B cell (primary cell): ENCODE measurements around the gene CSF2RB. TPM values are rescaled to one million over a fixed set of nuclear protein-coding genes. Genes with fewer than 3 reads are reported as not detected.

Source experiments
- ATAC-seq: fragments of 200-7000 bp; cut with Tn5 transposase; one replicate; pipeline ENCODE4 v1.10.0; 2021; ENCODE audit warnings: low read depth, mild to moderate bottlenecking, moderate number of reproducible peaks, moderate library complexity
- CTCF ChIA-PET: fragments of 350-600 bp; sonication (Branson Sonifier 250); formaldehyde crosslinking; loops from one replicate; lab custom pipeline; 2021; ENCODE audit warnings: antibody characterized with exemption, inconsistent platforms; lab: Charles Lee
- POLR2A ChIA-PET: fragments of 350-600 bp; sonication (Branson Sonifier 250); formaldehyde crosslinking; loops from one replicate; lab custom pipeline; 2021; ENCODE audit warnings: antibody characterized with exemption; lab: Charles Lee
- DNase-seq: peaks from one replicate; pipeline ENCODE4 v3.0.0; 2013
- H2AFZ ChIP-seq: 2 replicates; pipeline ENCODE4 v1.6.1; 2012; ENCODE audit warnings: mild to moderate bottlenecking, low read depth, low read length; ENCODE audit not compliant: insufficient read depth, poor library complexity, severe bottlenecking
- H3K27ac ChIP-seq, 2 donors: 1 replicate in 1 of 2; 2 replicates in 1 of 2; pipeline ENCODE4 v1.5.1; 2012 to 2013; ENCODE audit warnings: low read length in 2 of 2, mild to moderate bottlenecking in 2 of 2, moderate library complexity in 1 of 2
- H3K27me3 ChIP-seq, 4 experiments: fragments of 200-600 bp in 1 of 4; sonication (generic) in 1 of 4; replicated peaks in 1 of 4; 1 replicate in 2 of 4; 2 replicates in 2 of 4; pipeline versions ENCODE4 v1.6.1 to v1.7.0; 2013 to 2016; ENCODE audit warnings: low read length in 3 of 4, mild to moderate bottlenecking in 2 of 4, mixed read lengths in 1 of 4, moderate library complexity in 1 of 4; ENCODE audit not compliant: insufficient read depth in 4 of 4, control insufficient read depth in 3 of 4; ENCODE audit errors: control extremely low read depth in 1 of 4
- H3K36me3 ChIP-seq, 2 experiments: replicated peaks in 1 of 2; 1 replicate in 1 of 2; 2 replicates in 1 of 2; pipeline versions ENCODE4 v1.6.1 to v1.7.1; 2013; ENCODE audit warnings: low read length in 1 of 2; ENCODE audit not compliant: insufficient read depth in 2 of 2, control insufficient read depth in 1 of 2; ENCODE audit errors: control extremely low read depth in 1 of 2, extremely low read depth in 1 of 2
- H3K4me1 ChIP-seq, 2 donors: fragments of 200-600 bp in 1 of 2; sonication (generic) in 1 of 2; 1 replicate in 1 of 2; 2 replicates in 1 of 2; pipeline versions ENCODE4 v1.5.1 to v1.6.1; 2013 to 2017; ENCODE audit warnings: low read length in 2 of 2; ENCODE audit not compliant: control insufficient read depth in 2 of 2, insufficient read depth in 2 of 2
- H3K4me2 ChIP-seq: replicated peaks from 2 replicates; pipeline ENCODE3; 2012; ENCODE audit warnings: mild to moderate bottlenecking, low read depth, low read length; ENCODE audit not compliant: poor library complexity, severe bottlenecking
- H3K4me3 ChIP-seq, 5 experiments: fragments of 200-600 bp in 1 of 5; sonication (generic) in 1 of 5; 1 replicate in 3 of 5; 2 replicates in 2 of 5; pipeline versions ENCODE4 v1.5.1 to v1.7.0; 2011 to 2016; ENCODE audit warnings: low read length in 4 of 5, mild to moderate bottlenecking in 4 of 5, low read depth in 2 of 5, control low read depth in 1 of 5, moderate library complexity in 1 of 5; ENCODE audit not compliant: insufficient read depth in 1 of 5; ENCODE audit errors: control extremely low read depth in 1 of 5, extremely low read depth in 1 of 5
- H3K79me2 ChIP-seq: fragments of 200-600 bp; sonication (generic); one replicate; pipeline ENCODE4 v1.6.0; 2016; ENCODE audit warnings: low read length; ENCODE audit not compliant: control insufficient read depth, insufficient read depth
- H3K9ac ChIP-seq: fragments of 200-600 bp; sonication (generic); 2 replicates; pipeline ENCODE4 v1.6.1; 2017; ENCODE audit warnings: mild to moderate bottlenecking, low read length, moderate library complexity
- H3K9me3 ChIP-seq, 3 donors: one replicate each; pipeline versions ENCODE4 v1.6.1 to v1.7.1; 2013; ENCODE audit warnings: low read length in 2 of 3; ENCODE audit not compliant: control insufficient read depth in 2 of 3, insufficient read depth in 1 of 3; ENCODE audit errors: control extremely low read depth in 1 of 3
- H4K20me1 ChIP-seq: 2 replicates; pipeline ENCODE4 v1.6.0; 2012; ENCODE audit warnings: mild to moderate bottlenecking, low read length; ENCODE audit not compliant: insufficient read depth, control insufficient read depth, poor library complexity, severe bottlenecking
- H3K27ac Mint-ChIP-seq: one replicate; pipeline ENCODE4 v1.8.0; 2021; ENCODE audit warnings: mixed read lengths
- H3K27me3 Mint-ChIP-seq: one replicate; pipeline ENCODE4 v1.8.0; 2021; ENCODE audit warnings: mixed read lengths
- H3K4me1 Mint-ChIP-seq: one replicate; pipeline ENCODE4 v1.8.0; 2021; ENCODE audit warnings: mixed read lengths
- H3K4me3 Mint-ChIP-seq: one replicate; pipeline ENCODE4 v1.8.0; 2021; ENCODE audit warnings: mixed read lengths
- H3K9me3 Mint-ChIP-seq: one replicate; pipeline ENCODE4 v1.8.0; 2022; ENCODE audit warnings: mixed read lengths; ENCODE audit not compliant: insufficient read depth
- CTCF ChIP-seq: fragments of 200-600 bp; IDR thresholded peaks from one replicate; pipeline ENCODE4 v1.8.0; 2022; ENCODE audit warnings: antibody characterized with exemption, mild to moderate bottlenecking
- EZH2 ChIP-seq: IDR thresholded peaks from 2 replicates; pipeline ENCODE4 v1.6.1; 2012; ENCODE audit warnings: borderline replicate concordance, low read depth, mild to moderate bottlenecking, moderate library complexity, low read length; ENCODE audit not compliant: insufficient read depth, poor library complexity, severe bottlenecking
- WGBS: methylation state at CpG from one replicate; pipeline ENCODE4 v1.1.5; 2013; ENCODE audit warnings: missing lambda C conversion rate; ENCODE audit not compliant: insufficient coverage; 5-methylcytosine and 5-hydroxymethylcytosine counted together
- intact Hi-C: fragments of 100-400 bp; cut with micrococcal nuclease; formaldehyde crosslinking; loops from one replicate; pipeline ENCODE4 v1.10.0; 2022
- polyA plus RNA-seq: library from polyadenylated mRNA; depleted of rRNA; stranded (reverse); fragments of >200 nt; gene quantifications from 2 replicates; pipeline ENCODE4 v1.2.3, GENCODE V29; 2012
- total RNA-seq, 2 donors: library from RNA; stranded (reverse); fragments of 120-200 nt in 1 of 2; gene quantifications; 1 replicate in 1 of 2; 2 replicates in 1 of 2; pipeline versions ENCODE4 v1.2.3 to v1.2.4, GENCODE V29; 2013 to 2022

The CSF2RB gene
- total and polyA plus RNA-seq, 2 donors (not counting 1 experiment from before 2014, with no cell fraction given): 22.0 to 39.7 TPM

- H2AFZ ChIP-seq: no peak overlapping the region
- no peaks in the 10 kb centered on the region for H3K9me3 ChIP-seq
- no peaks in the 10 kb centered on the region for H3K79me2 ChIP-seq
- H3K9me3 Mint-ChIP-seq: no peaks in the 10 kb centered on the region
- H3K4me1 ChIP-seq: no peaks in the 10 kb centered on the region
- 100% methylated on average over 1 of the region's 3 CpGs for WGBS
- CTCF ChIA-PET: interaction anchor here (0.9 kb wide), 1 partner anchor 72 kb away, joined by 3 read pairs; no protein-coding TSS in a partner anchor
- POLR2A ChIA-PET: no interaction called here
- no peak overlapping the region for H3K4me3 Mint-ChIP-seq
- no peaks in the 10 kb centered on the region for H3K27me3 ChIP-seq
- TF ChIP-seq EZH2: no peak
- TF ChIP-seq CTCF: no peak
- no peak overlapping the region for H3K27ac Mint-ChIP-seq
- no peak overlapping the region for H3K9ac ChIP-seq
- no peaks in the 10 kb centered on the region for H3K27me3 Mint-ChIP-seq
- ATAC-seq (no peak), DNase-seq (no peak)
- H3K27ac ChIP-seq: no peak overlapping the region
- H3K4me3 ChIP-seq: no peak overlapping the region
- H3K4me1 Mint-ChIP-seq: peaks cover 2% of the 10 kb centered on the region
- peaks cover 0 to 61% of the 10 kb centered on the region in 2 experiments for H3K36me3 ChIP-seq
- intact Hi-C loops: no loop called here
- peaks cover 6% of the 10 kb centered on the region for H4K20me1 ChIP-seq
- no peak overlapping the region for H3K4me2 ChIP-seq
Measured at GRCh38 chr22:36927671-36928070, 14.2 kb downstream of the CSF2RB start.

- ATAC-seq: no peak
- no peaks in the 10 kb centered on the region for H3K9me3 ChIP-seq
- peaks cover 5% of the 10 kb centered on the region for H4K20me1 ChIP-seq
- 98% methylated on average over 4 of the region's 9 CpGs for WGBS
- CTCF ChIA-PET: interaction anchor here (0.9 kb wide), 1 partner anchor 72 kb away, joined by 3 read pairs; no protein-coding TSS in a partner anchor
- POLR2A ChIA-PET: no interaction called here
- no peak overlapping the region for H3K27ac Mint-ChIP-seq
- H3K4me1 Mint-ChIP-seq: peaks cover 2% of the 10 kb centered on the region
- peaks cover 0 to 58% of the 10 kb centered on the region in 2 experiments for H3K36me3 ChIP-seq
- no peak overlapping the region for H3K4me3 Mint-ChIP-seq
- TF ChIP-seq EZH2 (no peak), CTCF (no peak)
- no peaks in the 10 kb centered on the region for H3K9me3 Mint-ChIP-seq
- H3K27me3 Mint-ChIP-seq: no peaks in the 10 kb centered on the region
- H3K4me2 ChIP-seq: no peak overlapping the region
- H3K4me3 ChIP-seq: no peak overlapping the region
- no peaks in the 10 kb centered on the region for H3K27me3 ChIP-seq
- no peak overlapping the region for H3K9ac ChIP-seq
- no peaks in the 10 kb centered on the region for H3K79me2 ChIP-seq
- intact Hi-C loops: no loop called here
- no peak for DNase-seq
- H3K27ac ChIP-seq: no peak overlapping the region
- no peaks in the 10 kb centered on the region for H3K4me1 ChIP-seq
- no peak overlapping the region for H2AFZ ChIP-seq
Measured at GRCh38 chr22:36928196-36928595, 14.8 kb downstream of the CSF2RB start.
